H1 (cell line): ENCODE measurements around the gene MYO18A. TPM values are rescaled to one million over a fixed set of nuclear protein-coding genes. Genes with fewer than 3 reads are reported as not detected.

Experiments used
- CTCF ChIA-PET: fragments of 300-600 bp; sonication (Branson Sonifier 250); formaldehyde crosslinking; loops from one replicate; lab custom pipeline; 2021; ENCODE audit not compliant: partially characterized antibody; lab: Charles Lee
- POLR2A ChIA-PET: fragments of 300-600 bp; sonication (Branson Sonifier 250); formaldehyde crosslinking; loops from one replicate; lab custom pipeline; 2021; ENCODE audit warnings: inconsistent platforms; ENCODE audit not compliant: partially characterized antibody; lab: Charles Lee
- DNase-seq, 2 experiments: peaks; one replicate each; pipeline versions ENCODE4 v3.0.0 to v3.0.0-alpha.2; 2010 to 2022; ENCODE audit warnings: low spot score in 2 of 2, low read depth in 1 of 2, mixed read lengths in 1 of 2
- FAIRE-seq: peaks from 2 replicates; lab custom pipeline; 2011; peaks lifted over from hg19 to GRCh38; lab: Jason Lieb, UNC
- H2AFZ ChIP-seq: 2 replicates; pipeline ENCODE4 v1.8.1; 2012; ENCODE audit warnings: low read length, inconsistent platforms
- H2AK5ac ChIP-seq: 2 replicates; pipeline ENCODE4 v1.6.1; 2013; ENCODE audit warnings: low read depth, low read length
- H2BK120ac ChIP-seq: replicated peaks from 2 replicates; pipeline ENCODE3; 2013; ENCODE audit warnings: low read depth, low read length, inconsistent platforms
- H2BK12ac ChIP-seq: 2 replicates; pipeline ENCODE4 v1.6.1; 2013; ENCODE audit warnings: low read depth, low read length
- H2BK15ac ChIP-seq: 2 replicates; pipeline ENCODE4 v1.6.1; 2013; ENCODE audit warnings: low read length
- H2BK20ac ChIP-seq: 2 replicates; pipeline ENCODE4 v1.6.1; 2013; ENCODE audit warnings: low read length
- H2BK5ac ChIP-seq: 2 replicates; pipeline ENCODE4 v1.6.1; 2013; ENCODE audit warnings: low read depth, low read length
- H3K14ac ChIP-seq: 2 replicates; pipeline ENCODE4 v1.6.1; 2013; ENCODE audit warnings: inconsistent platforms; ENCODE audit not compliant: insufficient read length
- H3K18ac ChIP-seq: 2 replicates; pipeline ENCODE4 v1.6.1; 2013; ENCODE audit warnings: low read length; ENCODE audit errors: extremely low read depth
- H3K23ac ChIP-seq: 2 replicates; pipeline ENCODE4 v1.6.1; 2013; ENCODE audit warnings: inconsistent platforms; ENCODE audit not compliant: insufficient read length
- H3K23me2 ChIP-seq: 2 replicates; pipeline ENCODE4 v1.6.1; 2013; ENCODE audit warnings: low read depth, low read length
- H3K27ac ChIP-seq: 2 replicates; pipeline ENCODE4 v1.6.1; 2011; ENCODE audit warnings: low read depth, low read length, inconsistent platforms
- H3K27me3 ChIP-seq, 4 experiments: replicated peaks in 1 of 4; 1 replicate in 1 of 4; 2 replicates in 3 of 4; pipeline versions ENCODE4 v1.6.1 to v1.8.1; 2011 to 2013; ENCODE audit warnings: low read length in 3 of 4, mild to moderate bottlenecking in 3 of 4, inconsistent platforms in 2 of 4, mixed read lengths in 2 of 4, moderate library complexity in 1 of 4; ENCODE audit not compliant: control insufficient read depth in 3 of 4, insufficient read depth in 3 of 4; ENCODE audit errors: extremely low read depth in 1 of 4
- H3K36me3 ChIP-seq, 4 experiments: 2 replicates each; pipeline versions ENCODE4 v1.6.1 to v1.8.1; 2011 to 2013; ENCODE audit warnings: mild to moderate bottlenecking in 4 of 4, low read length in 3 of 4, moderate library complexity in 2 of 4, control low read depth in 1 of 4, inconsistent platforms in 1 of 4; ENCODE audit not compliant: insufficient read depth in 4 of 4, control insufficient read depth in 2 of 4
- H3K4ac ChIP-seq: replicated peaks from 2 replicates; pipeline ENCODE3; 2013; ENCODE audit warnings: low read length, low read depth, mixed read lengths, inconsistent platforms; ENCODE audit not compliant: insufficient read length
- H3K4me1 ChIP-seq, 4 experiments: replicated peaks in 1 of 4; 1 replicate in 1 of 4; 2 replicates in 3 of 4; pipeline versions ENCODE4 v1.6.1 to v1.8.1; 2011 to 2013; ENCODE audit warnings: low read length in 3 of 4, inconsistent platforms in 2 of 4, mixed read lengths in 1 of 4; ENCODE audit not compliant: insufficient read depth in 4 of 4, control insufficient read depth in 3 of 4
- H3K4me2 ChIP-seq, 2 experiments: 2 replicates each; pipeline versions ENCODE4 v1.6.1 to v1.8.1; 2011 to 2013; ENCODE audit warnings: low read depth in 2 of 2, low read length in 2 of 2, control low read depth in 1 of 2, inconsistent platforms in 1 of 2, mild to moderate bottlenecking in 1 of 2; ENCODE audit not compliant: insufficient read depth in 1 of 2
- H3K4me3 ChIP-seq, 4 experiments: fragments of 200-600, 300-600 bp in 1 of 4; sonication (generic), shearing (Covaris generic), sonication (Bioruptor Twin) in 1 of 4; 2 replicates each; pipeline versions ENCODE4 v1.5.1 to v1.8.1; 2011 to 2016; ENCODE audit warnings: low read length in 4 of 4, low read depth in 3 of 4, control low read depth in 2 of 4, inconsistent platforms in 2 of 4, mild to moderate bottlenecking in 2 of 4, mixed read lengths in 1 of 4, moderate library complexity in 1 of 4; ENCODE audit not compliant: insufficient read depth in 2 of 4; ENCODE audit errors: extremely low read depth in 1 of 4
- H3K56ac ChIP-seq: replicated peaks from 2 replicates; pipeline ENCODE3; 2013; ENCODE audit warnings: low read depth, mild to moderate bottlenecking, mixed read lengths, low read length, inconsistent platforms; ENCODE audit not compliant: insufficient read length
- H3K79me1 ChIP-seq: 2 replicates; pipeline ENCODE4 v1.6.1; 2013; ENCODE audit warnings: low read depth, low read length, control low read depth
- H3K79me2 ChIP-seq, 2 experiments: 2 replicates each; pipeline versions ENCODE4 v1.6.1 to v1.8.1; 2012 to 2013; ENCODE audit warnings: low read length in 2 of 2, mild to moderate bottlenecking in 2 of 2, inconsistent platforms in 1 of 2; ENCODE audit not compliant: insufficient read depth in 2 of 2, control insufficient read depth in 1 of 2
- H3K9ac ChIP-seq, 4 experiments: replicated peaks in 1 of 4; 1 replicate in 1 of 4; 2 replicates in 3 of 4; pipeline versions ENCODE4 v1.6.1 to v1.8.1; 2011 to 2013; ENCODE audit warnings: low read depth in 3 of 4, low read length in 3 of 4, control low read depth in 2 of 4, mild to moderate bottlenecking in 2 of 4, moderate library complexity in 2 of 4, inconsistent platforms in 1 of 4; ENCODE audit errors: extremely low read depth in 1 of 4
- H3K9me3 ChIP-seq, 2 experiments: 2 replicates each; pipeline versions ENCODE4 v1.6.1 to v1.8.1; 2012 to 2013; ENCODE audit warnings: mild to moderate bottlenecking in 2 of 2, moderate library complexity in 2 of 2, control low read depth in 1 of 2, inconsistent platforms in 1 of 2, low read depth in 1 of 2, low read length in 1 of 2, mixed read lengths in 1 of 2; ENCODE audit not compliant: insufficient read depth in 2 of 2
- H4K20me1 ChIP-seq, 2 experiments: replicated peaks in 1 of 2; 2 replicates each; pipeline versions ENCODE3 to v1.8.1; 2011 to 2013; ENCODE audit warnings: inconsistent platforms in 2 of 2, low read length in 2 of 2, mild to moderate bottlenecking in 1 of 2; ENCODE audit not compliant: insufficient read depth in 2 of 2, control insufficient read depth in 1 of 2
- H4K5ac ChIP-seq: 2 replicates; pipeline ENCODE4 v1.6.1; 2013; ENCODE audit warnings: low read length, low read depth, mixed read lengths, inconsistent platforms; ENCODE audit not compliant: insufficient read length
- H4K8ac ChIP-seq: 2 replicates; pipeline ENCODE4 v1.8.0; 2013; ENCODE audit warnings: mild to moderate bottlenecking, moderate library complexity, low read length, inconsistent platforms; ENCODE audit not compliant: insufficient read depth; ENCODE audit errors: extremely low read depth
- H4K91ac ChIP-seq: replicated peaks from 2 replicates; pipeline ENCODE3; 2013; ENCODE audit warnings: low read length, mixed read lengths, inconsistent platforms; ENCODE audit not compliant: insufficient read length
- ATF2 ChIP-seq: IDR thresholded peaks from 2 replicates; pipeline ENCODE4 v1.6.1; 2012; ENCODE audit warnings: low read length, inconsistent platforms
- BACH1 ChIP-seq: IDR thresholded peaks from 2 replicates; pipeline ENCODE4 v1.6.1; 2012; ENCODE audit warnings: low read length, improper control_type of control experiment
- CHD2 ChIP-seq: IDR thresholded peaks from 2 replicates; pipeline ENCODE4 v1.6.1; 2012; ENCODE audit warnings: low read length, improper control_type of control experiment
- CTCF ChIP-seq, 3 experiments: IDR thresholded peaks; 1 replicate in 2 of 3; 2 replicates in 1 of 3; pipeline versions ENCODE4 v1.5.1 to v1.6.1; 2011; ENCODE audit warnings: low read length in 3 of 3, mild to moderate bottlenecking in 3 of 3, inconsistent platforms in 2 of 3, low read depth in 1 of 3, moderate library complexity in 1 of 3; ENCODE audit not compliant: insufficient read depth in 1 of 3; ENCODE audit errors: control extremely low read depth in 1 of 3
- HDAC6 ChIP-seq: IDR thresholded peaks from one replicate; pipeline ENCODE4 v1.7.1; 2012; ENCODE audit warnings: low read depth, mild to moderate bottlenecking, inconsistent platforms, low read length, moderate library complexity
- KDM5A ChIP-seq: fragments of 200-600 bp; IDR thresholded peaks from 2 replicates; pipeline ENCODE4 v1.7.1; 2012; ENCODE audit warnings: mild to moderate bottlenecking, low read length, inconsistent platforms, mixed read lengths
- POLR2AphosphoS5 ChIP-seq: IDR thresholded peaks from 2 replicates; pipeline ENCODE4 v1.6.1; 2011; ENCODE audit warnings: low read depth, low read length
- SRF ChIP-seq: IDR thresholded peaks from 2 replicates; pipeline ENCODE4 v1.6.1; 2011; ENCODE audit warnings: mild to moderate bottlenecking, low read depth, low read length, moderate library complexity
- SUZ12 ChIP-seq: fragments of 200-600 bp; sonication (generic); IDR thresholded peaks from 2 replicates; pipeline ENCODE4 v1.6.1; 2012; ENCODE audit warnings: mild to moderate bottlenecking, inconsistent platforms, low read length, moderate library complexity, mixed read lengths
- TCF12 ChIP-seq: IDR thresholded peaks from 2 replicates; pipeline ENCODE4 v1.6.1; 2011; ENCODE audit warnings: low read depth, mild to moderate bottlenecking, low read length
- WGBS, 2 experiments: shearing (Covaris generic) in 1 of 2; methylation state at CpG; one replicate each; pipeline versions ENCODE4 v1.1.6 to v1.1.7; 2013 to 2015; ENCODE audit warnings: low lambda C conversion rate in 2 of 2, mixed read lengths in 2 of 2, inconsistent platforms in 1 of 2, low coverage in 1 of 2, missing lambda C conversion rate in 1 of 2; ENCODE audit not compliant: insufficient replicate concordance in 2 of 2, insufficient coverage in 1 of 2, insufficient read length in 1 of 2; ENCODE audit errors: extremely low coverage in 1 of 2, missing lambda C conversion rate in 1 of 2; 5-methylcytosine and 5-hydroxymethylcytosine counted together
- polyA plus RNA-seq, 7 experiments: library from polyadenylated mRNA; depleted of rRNA in 3 of 7; stranded (reverse) in 5 of 7; unstranded in 2 of 7; fragments of >200 nt in 5 of 7; fragments of 200-250 nt in 2 of 7; gene quantifications; 1 replicate in 5 of 7; 2 replicates in 1 of 7; 4 replicates in 1 of 7; pipeline versions ENCODE4 v1.2.1 to v1.2.3, GENCODE V29; 2011 to 2013; ENCODE audit warnings: missing spikeins in 2 of 7, mixed read lengths in 2 of 7
- total RNA-seq: library from RNA; stranded (reverse); fragmentation: NEBNext Ultra II Directional; extraction: Animal tissue kit (Norgen Biotek cat#: 25700); gene quantifications from 2 replicates; pipeline ENCODE4 v1.2.1, GENCODE V29; 2021

Gene MYO18A
- total and polyA plus RNA-seq, 2 of the 8 experiments (the other 6 are each of a cell fraction or from before 2014, with no cell fraction given) = 7.6 to 43.8 TPM

GRCh38 chr17:29156781-29157180 is 23.4 kb downstream of the MYO18A start:
- Histone ChIP-seq H3K23me2 (no peaks in the 10 kb centered on the region), H4K20me1 (peaks cover 0 to 11% of the 10 kb centered on the region in 2 experiments), H3K27ac (no peak overlapping the region), H3K56ac (no peak overlapping the region), H2AFZ (no peak overlapping the region), H3K4me2 (no peak overlapping the region), H4K8ac (no peak overlapping the region), H3K18ac (0 out of 2 replicates have a peak overlapping the region, but pooled peaks have one; percentile 22), H3K4ac (no peak overlapping the region), H3K79me1 (peaks cover 6% of the 10 kb centered on the region), H3K4me1 (peaks cover 6 to 20% (median 15%) of the 10 kb centered on the region in 4 experiments; a peak in 6 of 7 replicates), H3K79me2 (peaks cover 0 to 12% of the 10 kb centered on the region in 2 experiments; a peak in 1 of 4 replicates), H2AK5ac (0 out of 2 replicates have a peak overlapping the region, but pooled peaks have one; percentile 59), H2BK20ac (no peak overlapping the region), H3K27me3 (no peaks in the 10 kb centered on the region), H3K23ac (no peak overlapping the region), H2BK5ac (peak overlapping the region; percentile 46), H3K14ac (no peak overlapping the region), H2BK12ac (peak overlapping the region; percentile 13; the same call in 1 of the 2 replicates), H2BK15ac (peak overlapping the region; percentile 90), H3K36me3 (no peaks in the 10 kb centered on the region), H2BK120ac (no peak overlapping the region), H4K91ac (no peak overlapping the region), H3K4me3 (no peak overlapping the region), H4K5ac (no peak overlapping the region), H3K9me3 (no peaks in the 10 kb centered on the region), H3K9ac (no peak overlapping the region)
- TF ChIP-seq POLR2AphosphoS5 (no peak), CHD2 (no peak), CTCF (IDR thresholded peaks at IDR 0.05; ENCODE audit: control extremely low read depth in 1 of 3, insufficient read depth in 1 of 3, low read depth in 1 of 3, low read length in 3 of 3) (no peak), TCF12 (no peak), KDM5A (no peak), SRF (no peak), HDAC6 (no peak), ATF2 (no peak), SUZ12 (no peak), BACH1 (no peak)
- DNase-seq (no peak), FAIRE-seq (no peak)
- WGBS, 2 experiments = 82% methylated on average over 6 of the region's 6 CpGs; no CpG with 5 or more reads in 1 of the 2 experiments
- ChIA-PET POLR2A (interaction anchor here (4.8 kb wide), 1 partner anchor 22 kb away, joined by 25 read pairs; the partner anchor contains the start of gene MYO18A), CTCF (interaction anchor here (0.5 to 34.4 kb wide), 6 partner anchors 8 to 380 kb away, joined by 3 to 731 read pairs (median 10); partner anchors contain the start of gene MYO18A)
